Measurements from ENCODE around the gene NRARP. TPM values are rescaled to one million over a fixed set of nuclear protein-coding genes. Genes with fewer than 3 reads are reported as not detected.

Gene NRARP
- total and polyA plus RNA-seq, 7 donors = 1.8 to 24.7 (median 11.6) TPM; not detected in 1

- Histone ChIP-seq H3K27me3 (peaks cover 66 to 94% (median 85%) of the 10 kb centered on the region in 3 donors), H3K4me3 (no peak overlapping the region), H3K27ac (peak overlapping the region in 3 of 4 donors; percentile 61 to 67 (median 63)), H3K36me3 (no peaks in the 10 kb centered on the region), H3K9me3 (no peaks in the 10 kb centered on the region), H3K4me1 (peaks cover 0 to 63% (median 54%) of the 10 kb centered on the region in 4 donors)
- TF ChIP-seq POLR2AphosphoS5 (IDR thresholded peaks at IDR 0.05) = no peak
- TF ChIP-seq CTCF (IDR thresholded peaks at IDR 0.05) = no peak
- no peak for TF ChIP-seq EP300 (IDR thresholded peaks at IDR 0.05)
- TF ChIP-seq POLR2A (IDR thresholded peaks at IDR 0.05) = no peak
- 18 to 76% methylated on average over 22 of the region's 22 CpGs for WGBS, 2 donors
- DNase-seq = no peak
- intact Hi-C loops (cut with DNase I) = no loop called here
Observed at GRCh38 chr9:137303893-137304382, 1.9 kb upstream of the NRARP start.

GRCh38 chr9:137303151-137303892 is 1.3 kb upstream of the NRARP start:
- TF ChIP-seq POLR2AphosphoS5 (IDR thresholded peaks at IDR 0.05) (no peak), POLR2A (IDR thresholded peaks at IDR 0.05) (peak in 1 of 2 donors; percentile 35)
- WGBS, 2 donors = 13 to 60% methylated on average over 23 of the region's 23 CpGs

GRCh38 chr9:137302449-137303150 is 529 bp upstream of the NRARP start:
- intact Hi-C loops (cut with DNase I) = no loop called here
- no peaks in the 10 kb centered on the region for H3K36me3 ChIP-seq
- peak; percentile 66 for DNase-seq
- TF ChIP-seq CTCF (IDR thresholded peaks at IDR 0.05) (peak in 3 of 4 experiments; percentile 18 to 22 (median 19)), EP300 (IDR thresholded peaks at IDR 0.05) (no peak)
- peak overlapping the region; percentile 19 to 50 (median 38) for H3K4me3 ChIP-seq
- H3K27me3 ChIP-seq = peaks cover 72 to 94% (median 91%) of the 10 kb centered on the region in 3 donors
- peaks cover 0 to 63% (median 54%) of the 10 kb centered on the region in 4 donors for H3K4me1 ChIP-seq
- WGBS, 2 donors = 2 to 6% methylated on average over 78 of the region's 78 CpGs
- no peaks in the 10 kb centered on the region for H3K9me3 ChIP-seq
- H3K27ac ChIP-seq = peak overlapping the region; percentile 63 to 77 (median 66)

More at GRCh38 chr9:137303151-137303892, 1.3 kb upstream of the NRARP start:
- intact Hi-C loops (cut with DNase I) = no loop called here
- peak; percentile 68 for DNase-seq
- no peaks in the 10 kb centered on the region for H3K9me3 ChIP-seq
- H3K4me1 ChIP-seq = peaks cover 0 to 63% (median 54%) of the 10 kb centered on the region in 4 donors
- peaks cover 71 to 94% (median 91%) of the 10 kb centered on the region in 3 donors for H3K27me3 ChIP-seq
- no peaks in the 10 kb centered on the region for H3K36me3 ChIP-seq
- peak overlapping the region; percentile 63 to 77 (median 66) for H3K27ac ChIP-seq
- H3K4me3 ChIP-seq = peak overlapping the region in 2 of 4 donors; percentile 43 to 50

GRCh38 chr9:137301081-137301947 is 757 bp downstream of the NRARP start:
- WGBS, 2 donors = 1% methylated on average over 115 of the region's 115 CpGs
- H3K4me3 ChIP-seq = peak overlapping the region; percentile 14 to 44 (median 39)
- H3K9me3 ChIP-seq = no peaks in the 10 kb centered on the region
- H3K36me3 ChIP-seq = no peaks in the 10 kb centered on the region
- DNase-seq = no peak
- H3K4me1 ChIP-seq = peaks cover 0 to 57% (median 48%) of the 10 kb centered on the region in 4 donors
- peak overlapping the region; percentile 60 to 70 (median 65) for H3K27ac ChIP-seq
- peaks cover 74 to 94% (median 91%) of the 10 kb centered on the region in 3 donors for H3K27me3 ChIP-seq
- intact Hi-C loops (cut with DNase I) = no loop called here
- TF ChIP-seq POLR2A (IDR thresholded peaks at IDR 0.05) (no peak), CTCF (IDR thresholded peaks at IDR 0.05) (no peak), EP300 (IDR thresholded peaks at IDR 0.05) (no peak), POLR2AphosphoS5 (IDR thresholded peaks at IDR 0.05) (peak in 1 of 4 donors; percentile 6)

Measured in sigmoid colon (tissue), 7 donors.